Measurements from ENCODE around the gene FAM124A.

DNA sequence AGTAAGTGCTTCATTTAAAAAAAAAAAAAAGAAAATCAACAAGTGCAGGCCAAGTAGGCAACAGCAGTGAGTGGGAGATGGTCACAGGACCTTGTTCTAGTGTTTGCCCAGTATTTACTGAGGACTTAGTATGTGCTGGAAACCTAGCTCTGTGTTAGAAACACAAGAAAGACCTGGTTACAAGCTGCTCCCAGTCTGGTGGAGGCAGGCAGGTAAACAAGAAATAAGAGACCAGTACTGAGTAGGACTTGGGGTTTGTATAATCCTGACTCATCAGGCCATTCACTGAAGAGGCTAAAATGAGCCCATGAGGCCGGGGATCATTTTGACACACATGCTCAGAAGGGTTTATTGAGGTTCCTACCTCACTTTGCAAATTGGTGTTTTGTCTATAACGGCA lies 95.8 kb downstream of the FAM124A start:
- TF ChIP-seq RAD51 (IDR thresholded peaks at IDR 0.05) = no peak
- no peak for TF ChIP-seq CTCF (IDR thresholded peaks at IDR 0.05 in 2 of 3, conservative IDR thresholded peaks at IDR 0.05 in 1 of 3; ENCODE audit: control insufficient read depth in 2 of 3, extremely low read depth in 1 of 3, insufficient read depth in 1 of 3, low read depth in 3 of 3, low read length in 3 of 3)
- no peak for TF ChIP-seq WRNIP1 (IDR thresholded peaks at IDR 0.05; ENCODE audit: borderline replicate concordance, low read depth, low read length)
- TF ChIP-seq RCOR1 (conservative IDR thresholded peaks at IDR 0.05; ENCODE audit: low read depth, low read length) = no peak

Measured in GM12878 (cell line).